Gastrocnemius medialis (tissue), 4 donors: Measurements from ENCODE around the gene ZNF431.

Source experiments
- CTCF ChIP-seq, 5 experiments: fragments of 450-650 bp in 3 of 5; fragments of 200-600 bp in 2 of 5; sonication (generic) in 2 of 5; IDR thresholded peaks in 4 of 5; conservative IDR thresholded peaks in 1 of 5; 1 replicate in 4 of 5; 2 replicates in 1 of 5; pipeline ENCODE4 v1.5.1; 2016 to 2019; ENCODE audit warnings: antibody characterized with exemption in 5 of 5, mild to moderate bottlenecking in 3 of 5, moderate library complexity in 3 of 5
- POLR2A ChIP-seq, 2 donors: fragments of 450-650 bp; IDR thresholded peaks; one replicate each; pipeline ENCODE4 v1.6.1; 2017; ENCODE audit warnings: antibody characterized with exemption in 2 of 2, mild to moderate bottlenecking in 2 of 2, moderate library complexity in 2 of 2

- TF ChIP-seq CTCF (IDR thresholded peaks at IDR 0.05 in 4 of 5, conservative IDR thresholded peaks at IDR 0.05 in 1 of 5) (no peak), POLR2A (IDR thresholded peaks at IDR 0.05) (no peak)
These were observed 32.7 kb upstream of the ZNF431 start for GRCh38 chr19:21109116-21109515.
